Ovary (tissue), 9 donors: ENCODE data around the gene RNASET2. TPM values are rescaled to one million over a fixed set of nuclear protein-coding genes. Genes with fewer than 3 reads are reported as not detected.

Experiments
- DNase-seq, 5 donors: peaks; one replicate each; pipeline ENCODE4 v3.0.0-alpha.2; 2019 to 2020
- H3K27ac ChIP-seq, 2 donors: fragments of 200-600 bp; one replicate each; pipeline versions ENCODE4 v1.5.1 to v1.8.0; 2019 to 2022
- H3K27me3 ChIP-seq: fragments of 200-600 bp; one replicate; pipeline ENCODE4 v1.8.0; 2022
- H3K36me3 ChIP-seq: fragments of 200-600 bp; sonication (generic); one replicate; pipeline ENCODE4 v1.5.1; 2019
- H3K4me1 ChIP-seq: one replicate; pipeline ENCODE4 v1.8.1; 2013; ENCODE audit warnings: mild to moderate bottlenecking, moderate library complexity; ENCODE audit not compliant: insufficient read depth
- H3K4me3 ChIP-seq: fragments of 200-600 bp; sonication (generic); one replicate; pipeline ENCODE4 v1.5.1; 2017
- H3K9me3 ChIP-seq, 2 donors: fragments of 200-600 bp in 1 of 2; sonication (generic) in 1 of 2; one replicate each; pipeline versions ENCODE4 v1.5.1 to v1.8.1; 2013 to 2019; ENCODE audit warnings: mild to moderate bottlenecking in 1 of 2, moderate library complexity in 1 of 2
- CTCF ChIP-seq, 3 donors: fragments of 450-650 bp in 2 of 3; fragments of 200-600 bp in 1 of 3; IDR thresholded peaks; one replicate each; pipeline versions ENCODE4 v1.5.1 to v1.8.0; 2016 to 2022; ENCODE audit warnings: antibody characterized with exemption in 3 of 3, mild to moderate bottlenecking in 1 of 3
- EP300 ChIP-seq: sonication (generic); formaldehyde crosslinking; IDR thresholded peaks from one replicate; pipeline ENCODE4 v1.6.1; 2017; ENCODE audit warnings: antibody characterized with exemption
- POLR2A ChIP-seq: fragments of 450-650 bp; IDR thresholded peaks from one replicate; pipeline ENCODE4 v1.6.1; 2017; ENCODE audit warnings: antibody characterized with exemption, mild to moderate bottlenecking, moderate library complexity
- WGBS, 3 donors: extraction: QIAGEN DNeasy Blood & Tissue Kit in 1 of 3; methylation state at CpG; one replicate each; pipeline versions ENCODE4 v1.1.5 to v1.1.7; 2013 to 2017; 5-methylcytosine and 5-hydroxymethylcytosine counted together
- intact Hi-C, 4 donors: fragments of 100-400 bp; cut with DNase I; formaldehyde crosslinking; loops; one replicate each; pipeline versions ENCODE4 v1.11.0 to v1.15.1; 2022 to 2023
- polyA plus RNA-seq, 2 donors: library from polyadenylated mRNA; stranded (reverse); fragments of 200-250 nt in 1 of 2; fragments of 350-450 nt in 1 of 2; fragmentation: Illumina TruSeq in 1 of 2; extraction: RNeasy Lipid Tissue Mini Kit (QIAGEN cat#74804) in 1 of 2; gene quantifications; one replicate each; pipeline ENCODE4 v1.2.3, GENCODE V29; 2013 to 2014
- total RNA-seq, 7 donors: library from RNA; depleted of rRNA in 2 of 7; stranded (reverse); fragments of >200 nt in 2 of 7; fragmentation: NEBNext Ultra II Directional in 3 of 7; extraction: Animal tissue kit (Norgen Biotek cat#: 25700) in 3 of 7; gene quantifications; one replicate each; pipeline versions ENCODE4 v1.1.0 to v1.2.4, GENCODE V29; 2016 to 2023
- donor health status: DM: no; HTN: no; CAD: no; lungs with moderate emphysema.
- donor health status: DM: no; HTN: no; CAD: no.
- donor health status: Bipolar disorder and iron deficiency.
- donor health status: DM: yes; HTN: yes; CAD: no.
- donor health status: DM: no; HTN: no; CAD: no.
- donor health status: DM: yes; HTN: yes; CAD: no.

The RNASET2 gene
- total and polyA plus RNA-seq, 9 donors = 34.8 to 211 (median 56.0) TPM

GRCh38 chr6:166927240-166927934 is 29.0 kb downstream of the RNASET2 start:
- Histone ChIP-seq H3K4me1 (no peaks in the 10 kb centered on the region), H3K36me3 (no peaks in the 10 kb centered on the region), H3K27me3 (no peaks in the 10 kb centered on the region), H3K27ac (no peak overlapping the region), H3K4me3 (no peak overlapping the region), H3K9me3 (no peaks in the 10 kb centered on the region)
- no peak for DNase-seq
- no peak for TF ChIP-seq CTCF (IDR thresholded peaks at IDR 0.05)
- no peak for TF ChIP-seq EP300
- TF ChIP-seq POLR2A = no peak
- intact Hi-C loops = no loop called here
- WGBS, 3 donors = 86 to 90% (median 89%) methylated on average over 12 of the region's 12 CpGs

- TF ChIP-seq EP300 (no peak), POLR2A (no peak), CTCF (IDR thresholded peaks at IDR 0.05) (no peak)
- Histone ChIP-seq H3K9me3 (no peaks in the 10 kb centered on the region), H3K27ac (no peak overlapping the region), H3K27me3 (no peaks in the 10 kb centered on the region), H3K4me3 (no peak overlapping the region), H3K36me3 (no peaks in the 10 kb centered on the region), H3K4me1 (no peaks in the 10 kb centered on the region)
- DNase-seq = no peak
- intact Hi-C loops = no loop called here
- 87 to 89% (median 88%) methylated on average over 12 of the region's 12 CpGs for WGBS, 3 donors
Measured at GRCh38 chr6:166926748-166927147, 29.6 kb downstream of the RNASET2 start.

GRCh38 chr6:166925141-166925996 is 31.0 kb downstream of the RNASET2 start:
- Histone ChIP-seq H3K9me3 (no peaks in the 10 kb centered on the region), H3K36me3 (no peaks in the 10 kb centered on the region), H3K4me3 (no peak overlapping the region), H3K4me1 (no peaks in the 10 kb centered on the region), H3K27me3 (no peaks in the 10 kb centered on the region), H3K27ac (no peak overlapping the region)
- TF ChIP-seq EP300 (no peak), CTCF (IDR thresholded peaks at IDR 0.05) (no peak), POLR2A (no peak)
- intact Hi-C loops = no loop called here
- 93 to 97% (median 94%) methylated on average over 19 of the region's 19 CpGs for WGBS, 3 donors
- no peak for DNase-seq

GRCh38 chr6:166924531-166924930 is 31.8 kb downstream of the RNASET2 start:
- H3K27me3 ChIP-seq = no peaks in the 10 kb centered on the region
- intact Hi-C loops = no loop called here
- no peak for DNase-seq
- H3K36me3 ChIP-seq = no peaks in the 10 kb centered on the region
- TF ChIP-seq EP300 (no peak), CTCF (IDR thresholded peaks at IDR 0.05) (no peak), POLR2A (no peak)
- no peaks in the 10 kb centered on the region for H3K9me3 ChIP-seq
- H3K4me1 ChIP-seq = no peaks in the 10 kb centered on the region
- H3K27ac ChIP-seq = no peak overlapping the region
- 94 to 96% (median 95%) methylated on average over 9 of the region's 9 CpGs for WGBS, 3 donors
- H3K4me3 ChIP-seq = no peak overlapping the region
